Left ventricle myocardium inferior (tissue), 1 donor: Measurements from ENCODE around the gene CST4. TPM values are rescaled to one million over a fixed set of nuclear protein-coding genes. Genes with fewer than 3 reads are reported as not detected.

Experiments
- DNase-seq: peaks from one replicate; pipeline ENCODE4 v3.0.0-alpha.2; 2020
- H3K27ac ChIP-seq: fragments of 200-600 bp; replicated peaks from 2 replicates; pipeline ENCODE4 v1.8.0; 2021
- H3K27me3 ChIP-seq: fragments of 200-600 bp; 2 replicates; pipeline ENCODE4 v1.8.0; 2021; ENCODE audit warnings: low read depth
- H3K36me3 ChIP-seq: fragments of 200-600 bp; 2 replicates; pipeline ENCODE4 v1.8.0; 2021
- H3K4me1 ChIP-seq: fragments of 200-600 bp; 2 replicates; pipeline ENCODE4 v1.8.0; 2021
- H3K4me3 ChIP-seq: fragments of 200-600 bp; 2 replicates; pipeline ENCODE4 v1.8.0; 2021; ENCODE audit warnings: mild to moderate bottlenecking, moderate library complexity
- H3K9me3 ChIP-seq: fragments of 200-600 bp; replicated peaks from 2 replicates; pipeline ENCODE4 v1.8.0; 2021
- intact Hi-C: fragments of 100-400 bp; cut with micrococcal nuclease; formaldehyde crosslinking; loops from one replicate; pipeline ENCODE4 v1.11.0; 2022
- total RNA-seq: library from RNA; stranded (reverse); fragmentation: NEBNext Ultra II Directional; extraction: Animal tissue kit (Norgen Biotek cat#: 25700); gene quantifications from one replicate; pipeline ENCODE4 v1.2.1, GENCODE V29; 2021
- TF ChIP-seq, protein P1 (sequence below): fragments of 200-600 bp; IDR thresholded peaks from 2 replicates; pipeline ENCODE4 v1.8.0; 2021; ENCODE audit warnings: antibody characterized with exemption, mild to moderate bottlenecking, borderline replicate concordance
- donor health status: DM: no; HTN: yes; CAD: no; lungs with severe emphysema.

Gene CST4
- total RNA-seq, 1 donor from 2014 or later: not detected

DNA sequence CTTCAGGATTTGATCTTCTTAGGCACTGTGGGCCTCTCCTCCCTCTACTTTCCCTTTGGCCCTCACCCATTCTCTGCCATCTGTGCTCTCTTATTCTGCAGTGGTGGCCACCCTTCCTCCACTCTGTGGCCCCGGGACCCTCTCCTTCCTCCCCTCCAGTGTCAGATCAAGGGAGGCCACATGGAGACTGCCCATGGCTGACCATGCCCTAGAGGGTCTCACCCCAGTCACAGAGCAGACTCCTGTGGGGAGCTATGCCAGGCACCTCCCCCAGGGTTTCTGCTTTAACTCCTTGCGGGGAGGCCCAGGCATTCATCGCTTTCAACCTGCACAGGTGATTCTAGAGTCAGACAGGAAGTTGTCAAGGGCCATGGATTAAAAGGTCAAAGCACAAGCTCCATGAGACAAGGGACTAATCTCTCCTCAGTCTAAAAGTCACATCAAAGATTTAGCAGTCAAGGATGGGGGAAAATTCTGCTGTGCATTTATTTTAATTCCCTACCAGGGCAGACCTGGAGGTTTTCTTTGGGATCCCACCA, 35.4 kb downstream of the CST4 start:
- TF ChIP-seq, protein P1, sequence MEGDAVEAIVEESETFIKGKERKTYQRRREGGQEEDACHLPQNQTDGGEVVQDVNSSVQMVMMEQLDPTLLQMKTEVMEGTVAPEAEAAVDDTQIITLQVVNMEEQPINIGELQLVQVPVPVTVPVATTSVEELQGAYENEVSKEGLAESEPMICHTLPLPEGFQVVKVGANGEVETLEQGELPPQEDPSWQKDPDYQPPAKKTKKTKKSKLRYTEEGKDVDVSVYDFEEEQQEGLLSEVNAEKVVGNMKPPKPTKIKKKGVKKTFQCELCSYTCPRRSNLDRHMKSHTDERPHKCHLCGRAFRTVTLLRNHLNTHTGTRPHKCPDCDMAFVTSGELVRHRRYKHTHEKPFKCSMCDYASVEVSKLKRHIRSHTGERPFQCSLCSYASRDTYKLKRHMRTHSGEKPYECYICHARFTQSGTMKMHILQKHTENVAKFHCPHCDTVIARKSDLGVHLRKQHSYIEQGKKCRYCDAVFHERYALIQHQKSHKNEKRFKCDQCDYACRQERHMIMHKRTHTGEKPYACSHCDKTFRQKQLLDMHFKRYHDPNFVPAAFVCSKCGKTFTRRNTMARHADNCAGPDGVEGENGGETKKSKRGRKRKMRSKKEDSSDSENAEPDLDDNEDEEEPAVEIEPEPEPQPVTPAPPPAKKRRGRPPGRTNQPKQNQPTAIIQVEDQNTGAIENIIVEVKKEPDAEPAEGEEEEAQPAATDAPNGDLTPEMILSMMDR: no peak
- intact Hi-C loops: no loop called here
- peaks cover 16% of the 10 kb centered on the region for H3K27me3 ChIP-seq
- no peaks in the 10 kb centered on the region for H3K36me3 ChIP-seq
- peaks cover 36% of the 10 kb centered on the region for H3K4me1 ChIP-seq
- H3K4me3 ChIP-seq: no peak overlapping the region
- no peak for DNase-seq
- peaks cover 6% of the 10 kb centered on the region for H3K9me3 ChIP-seq
- H3K27ac ChIP-seq: peak overlapping the region; percentile 89

- H3K9me3 ChIP-seq: peaks cover 6% of the 10 kb centered on the region
- H3K36me3 ChIP-seq: no peaks in the 10 kb centered on the region
- H3K27ac ChIP-seq: peak overlapping the region; percentile 89
- intact Hi-C loops: no loop called here
- H3K27me3 ChIP-seq: peaks cover 16% of the 10 kb centered on the region
- TF ChIP-seq, protein P1: no peak
- peaks cover 36% of the 10 kb centered on the region for H3K4me1 ChIP-seq
- H3K4me3 ChIP-seq: no peak overlapping the region
- DNase-seq: no peak
Measured at GRCh38 chr20:23652926-23653325, 35.9 kb downstream of the CST4 start.

DNA sequence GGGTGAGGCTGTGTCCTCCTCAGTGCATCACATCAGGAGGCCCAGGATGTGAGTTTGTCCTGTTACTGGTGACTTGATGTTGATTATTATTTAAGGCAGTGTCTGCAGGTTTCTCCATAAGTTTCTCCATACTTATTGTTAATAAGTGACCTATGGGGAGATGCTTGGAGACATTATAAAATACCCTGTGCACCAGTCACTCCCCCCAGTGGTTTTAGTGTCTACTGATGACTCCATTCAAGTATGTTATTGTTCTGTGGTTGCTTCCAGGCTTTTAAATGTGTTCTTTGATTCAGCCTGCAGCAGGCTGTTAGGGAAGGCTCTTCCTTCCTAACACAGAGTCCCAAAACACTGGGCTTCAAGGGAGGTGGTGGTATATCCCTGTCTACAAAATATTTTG, 36.5 kb downstream of the CST4 start:
- peaks cover 6% of the 10 kb centered on the region for H3K9me3 ChIP-seq
- intact Hi-C loops: no loop called here
- H3K4me1 ChIP-seq: peaks cover 36% of the 10 kb centered on the region
- DNase-seq: no peak
- no peaks in the 10 kb centered on the region for H3K36me3 ChIP-seq
- H3K27me3 ChIP-seq: peaks cover 16% of the 10 kb centered on the region
- TF ChIP-seq, protein P1: no peak
- H3K4me3 ChIP-seq: no peak overlapping the region
- H3K27ac ChIP-seq: no peak overlapping the region

GRCh38 chr20:23651117-23651516, 37.7 kb downstream of the CST4 start:
- Histone ChIP-seq H3K27ac (no peak overlapping the region), H3K36me3 (no peaks in the 10 kb centered on the region), H3K9me3 (peaks cover 6% of the 10 kb centered on the region), H3K4me1 (peaks cover 31% of the 10 kb centered on the region), H3K27me3 (peaks cover 14% of the 10 kb centered on the region), H3K4me3 (no peak overlapping the region)
- TF ChIP-seq, protein P1: no peak
- intact Hi-C loops: no loop called here
- DNase-seq: no peak

- Histone ChIP-seq H3K4me3 (no peak overlapping the region), H3K4me1 (peaks cover 19% of the 10 kb centered on the region), H3K27me3 (peaks cover 7% of the 10 kb centered on the region), H3K36me3 (no peaks in the 10 kb centered on the region), H3K27ac (no peak overlapping the region), H3K9me3 (peaks cover 6% of the 10 kb centered on the region)
- intact Hi-C loops: no loop called here
- DNase-seq: no peak
- TF ChIP-seq, protein P1: no peak
Measured at GRCh38 chr20:23649830-23650417, 38.9 kb downstream of the CST4 start.
